Measurements from ENCODE around the gene CSNK1A1L.

The CSNK1A1L gene

GRCh38 chr13:37106642-37107041 is 1.2 kb upstream of the CSNK1A1L start:
- DNase-seq = no peak

- DNase-seq = no peak
Observed at GRCh38 chr13:37102896-37103295, 2.6 kb downstream of the CSNK1A1L start.

DNA sequence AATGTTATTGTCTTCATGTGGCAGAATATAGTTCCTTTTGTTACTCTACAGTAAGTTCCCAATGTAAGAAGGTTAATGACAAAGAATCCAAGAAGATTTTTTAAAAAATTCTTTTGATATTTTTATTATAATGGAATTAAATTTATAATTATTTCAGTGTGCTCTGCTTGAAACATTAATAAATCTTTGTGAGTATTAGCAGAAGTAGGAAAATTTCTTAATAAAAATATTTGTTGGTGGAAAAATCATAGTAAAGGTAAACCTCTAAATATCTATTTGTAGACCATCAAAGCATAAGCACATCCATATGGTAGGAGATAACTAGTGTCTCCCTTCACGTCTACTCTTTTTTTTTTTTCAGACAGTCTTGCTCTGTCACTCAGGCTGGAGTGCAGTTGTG is 4.3 kb downstream of the CSNK1A1L start:
- DNase-seq = no peak

GRCh38 chr13:37100731-37101130 is 4.7 kb downstream of the CSNK1A1L start:
- no peak for DNase-seq

DNA sequence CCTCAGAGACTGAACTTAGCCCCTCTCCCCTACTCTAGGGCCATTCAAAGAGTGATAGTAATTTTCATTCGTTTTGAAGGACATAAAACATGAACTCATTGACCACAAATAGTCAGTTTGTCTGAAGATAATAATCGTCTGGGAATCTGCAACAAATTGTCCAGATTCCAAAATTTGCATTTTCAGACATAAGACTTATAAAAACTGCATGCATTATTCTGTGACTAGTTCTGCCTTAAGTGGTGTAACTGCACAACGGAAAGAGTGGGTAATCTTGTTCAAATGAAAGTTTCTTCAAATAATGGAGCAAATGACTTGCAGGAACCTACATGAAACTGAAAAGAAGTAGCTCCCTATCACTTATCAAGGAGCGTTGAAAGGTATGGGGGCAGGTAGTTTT is 8.4 kb downstream of the CSNK1A1L start:
- DNase-seq = peak; percentile 75

GRCh38 chr13:37094840-37095239 is 10.6 kb downstream of the CSNK1A1L start:
- no peak for DNase-seq

- DNase-seq = no peak
Observed at GRCh38 chr13:37094099-37094498, 11.4 kb downstream of the CSNK1A1L start.

- DNase-seq = no peak
Observed at GRCh38 chr13:37091835-37092234, 13.6 kb downstream of the CSNK1A1L start.

DNA sequence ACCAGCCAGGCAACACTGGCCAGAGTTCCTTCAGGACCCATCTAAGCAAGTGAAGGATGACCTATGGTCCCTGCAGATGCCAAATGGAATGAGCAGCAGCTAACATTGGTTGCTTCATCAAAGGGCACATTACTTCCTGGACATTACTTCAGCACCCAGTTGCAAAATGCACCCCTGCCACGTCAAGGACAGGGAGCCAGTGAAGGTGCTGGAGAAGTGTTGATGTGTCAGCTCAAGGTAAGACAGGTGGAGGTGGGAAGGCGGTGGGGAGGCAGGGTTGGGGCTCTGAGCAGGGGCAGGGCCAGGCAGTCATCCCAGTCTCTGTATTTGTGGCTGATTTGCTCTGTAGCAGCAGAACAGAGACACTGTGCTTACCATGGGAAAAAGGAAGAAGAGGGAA is 14.6 kb downstream of the CSNK1A1L start:
- DNase-seq = no peak

GRCh38 chr13:37089495-37089894 is 16.0 kb downstream of the CSNK1A1L start:
- DNase-seq = no peak

DNA sequence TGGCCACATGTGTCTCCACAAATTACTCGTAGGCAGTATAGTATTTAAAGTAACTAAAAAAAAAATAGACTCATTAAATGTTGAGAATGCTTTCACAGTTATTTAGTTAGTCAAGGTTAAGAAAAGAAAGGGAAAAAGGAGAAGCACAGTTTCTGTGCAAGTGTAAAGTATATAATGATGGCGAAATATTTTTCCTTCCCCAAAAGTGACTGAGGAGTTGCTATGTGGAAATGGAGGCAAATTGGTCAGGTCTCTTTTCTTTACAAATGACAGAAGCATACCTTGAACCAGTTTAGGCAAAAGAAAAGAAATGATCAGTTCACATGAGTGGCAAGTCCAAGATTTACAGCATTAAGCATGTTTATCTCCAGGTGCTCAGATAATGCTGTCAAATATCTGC is 18.0 kb downstream of the CSNK1A1L start:
- no peak for DNase-seq

DNA sequence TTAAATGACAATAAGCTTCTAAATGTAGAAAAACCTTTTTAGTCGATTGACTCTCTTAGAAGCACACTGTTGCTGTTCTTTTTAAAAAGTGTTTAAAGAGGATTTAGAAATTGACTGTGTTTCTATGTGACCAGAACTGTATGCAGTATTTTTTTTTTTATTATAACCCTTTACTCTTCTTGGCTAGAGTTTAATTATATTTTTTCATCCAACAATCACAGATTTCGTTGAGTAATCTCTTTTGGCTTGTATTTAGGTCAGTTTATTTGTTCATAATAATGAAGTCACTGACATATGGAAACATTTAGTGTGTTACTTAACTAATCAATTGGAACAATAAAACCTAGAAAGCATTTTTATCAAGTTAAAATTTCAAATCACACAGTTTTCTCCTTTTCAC is 19.9 kb downstream of the CSNK1A1L start:
- DNase-seq = no peak

DNA sequence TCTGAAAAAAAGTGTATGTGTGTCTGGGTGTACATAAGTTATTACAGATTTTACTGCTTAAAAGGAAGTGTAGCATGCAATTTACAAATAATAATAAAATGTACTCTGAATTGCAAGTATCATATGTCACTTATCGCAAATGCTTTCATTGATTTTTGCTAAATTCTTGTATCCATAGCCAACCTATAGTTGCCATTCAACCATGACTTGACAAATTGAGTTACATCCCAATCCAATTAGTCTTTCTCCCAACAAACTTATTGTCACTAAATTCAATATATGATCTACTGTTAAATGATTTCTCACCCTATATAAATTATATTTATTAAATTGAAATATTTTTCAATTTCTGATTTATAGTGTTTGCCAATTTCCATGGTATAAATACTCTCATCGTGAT is 28.6 kb downstream of the CSNK1A1L start:
- no peak for DNase-seq

GRCh38 chr13:37075164-37075563 is 30.3 kb downstream of the CSNK1A1L start:
- no peak for DNase-seq

DNA sequence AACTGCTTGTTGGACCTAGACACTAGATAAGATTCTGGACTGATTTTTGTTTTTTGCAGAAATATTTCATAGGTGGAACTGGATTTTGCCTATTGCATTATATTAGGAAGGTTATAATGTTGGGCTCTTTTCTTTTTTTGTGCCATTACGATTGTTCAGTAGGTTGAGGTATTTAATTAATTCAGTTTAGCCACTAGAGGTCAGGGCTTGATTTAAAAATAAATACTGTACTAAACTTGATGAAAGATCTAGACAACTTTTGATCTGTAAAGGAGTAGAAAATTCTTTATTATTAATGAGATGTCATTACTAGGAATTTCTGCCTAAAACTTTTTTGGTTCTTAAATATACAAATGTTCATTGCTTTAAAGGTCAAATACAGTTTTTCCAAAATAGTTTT is 30.8 kb downstream of the CSNK1A1L start:
- DNase-seq = peak; percentile 63

- DNase-seq = no peak
Observed at GRCh38 chr13:37072024-37072423, 33.4 kb downstream of the CSNK1A1L start.

DNA sequence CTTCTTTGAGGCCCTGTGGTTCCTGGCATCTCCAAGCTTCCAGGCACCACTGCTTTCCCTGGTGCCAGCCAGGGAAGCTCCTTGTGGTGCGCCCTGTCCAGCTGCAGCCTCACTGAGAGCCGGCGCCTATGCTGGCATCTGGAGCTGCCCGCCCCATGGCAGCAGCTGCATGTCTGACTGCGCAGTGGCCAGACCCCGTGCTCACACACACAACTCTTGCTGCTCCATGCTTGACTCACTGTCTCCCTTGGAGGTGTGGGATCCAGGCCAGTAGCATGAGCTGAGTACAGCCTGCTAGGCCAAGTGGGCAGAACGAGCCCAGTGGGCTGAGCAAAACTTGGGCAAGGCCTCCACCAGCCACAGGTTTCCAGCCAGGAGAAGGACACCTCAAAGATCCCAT is 34.5 kb downstream of the CSNK1A1L start:
- peak; percentile 5 for DNase-seq

DNA sequence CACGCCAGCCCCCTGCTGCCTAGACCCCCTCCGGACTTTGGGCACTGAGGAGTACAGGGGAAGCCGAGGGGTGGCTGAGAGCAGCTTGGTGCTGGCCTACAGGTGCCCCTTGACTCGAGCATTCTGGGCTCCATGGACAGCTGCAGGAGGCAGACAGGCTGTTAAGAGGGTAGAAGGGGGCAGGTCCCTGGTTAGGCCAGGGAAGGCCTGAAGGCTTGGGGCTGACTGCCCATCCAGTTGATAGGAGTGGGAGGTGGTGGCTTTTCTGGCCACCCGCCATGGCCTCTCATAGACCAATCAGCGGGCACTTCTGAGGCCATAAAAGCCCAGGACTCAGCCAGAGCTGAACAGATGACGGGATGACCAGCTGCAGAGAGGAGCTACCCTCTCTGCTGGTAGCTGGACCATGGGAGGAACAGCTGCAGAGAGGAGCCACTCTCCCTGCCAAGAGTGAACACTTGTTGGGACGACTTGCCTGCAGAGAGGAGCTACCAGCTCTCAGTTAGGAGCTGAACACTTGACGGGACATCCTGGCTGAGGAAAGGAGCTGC is 35.2 kb downstream of the CSNK1A1L start:
- no peak for DNase-seq

DNA sequence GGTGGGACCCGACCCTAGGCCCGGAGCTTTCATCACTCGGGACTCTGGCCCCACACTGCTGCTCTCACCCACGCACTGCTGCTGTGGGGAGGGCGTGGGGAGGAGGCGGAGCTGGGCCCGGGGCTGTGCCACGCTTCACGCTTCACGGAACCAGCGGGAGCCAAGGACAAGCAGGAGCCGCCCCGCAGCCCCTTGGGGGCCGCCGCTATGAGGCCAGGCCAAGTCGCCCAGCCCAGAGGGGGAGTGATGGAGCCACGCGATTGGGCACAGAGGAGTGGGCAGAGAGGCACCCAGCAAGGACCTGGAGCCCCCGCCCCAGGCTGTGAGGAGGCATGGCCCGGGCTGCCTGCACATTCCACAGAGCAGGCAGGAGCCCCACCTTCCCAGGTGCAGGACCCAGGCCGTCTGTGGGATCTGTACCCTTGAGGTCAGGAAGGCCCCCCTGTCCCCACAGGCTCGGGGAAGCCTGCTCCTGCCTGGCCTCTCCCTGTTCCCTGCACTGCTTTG is 35.8 kb downstream of the CSNK1A1L start:
- no peak for DNase-seq

DNA sequence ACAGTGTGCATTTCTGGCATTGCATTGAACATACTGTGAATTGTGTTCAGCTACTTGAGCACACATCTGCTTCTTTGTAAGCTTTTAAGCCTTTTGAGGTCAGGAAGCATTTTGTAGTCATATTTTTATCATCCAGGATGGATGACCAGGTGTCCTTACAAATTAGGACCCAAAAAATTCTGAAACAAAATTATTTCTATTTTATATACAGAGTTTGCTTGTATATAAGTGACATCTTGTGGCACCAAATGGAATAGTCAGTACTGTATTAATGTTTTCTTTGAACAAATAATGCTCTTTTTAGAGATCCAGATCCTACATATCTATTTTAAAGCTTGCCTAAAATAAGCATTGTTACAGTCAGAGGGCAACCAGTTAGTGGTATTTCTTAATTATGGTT is 36.5 kb downstream of the CSNK1A1L start:
- DNase-seq = peak; percentile 20

- no peak for DNase-seq
Observed at GRCh38 chr13:37067874-37068273, 37.6 kb downstream of the CSNK1A1L start.

- no peak for DNase-seq
Observed at GRCh38 chr13:37065890-37066526, 39.5 kb downstream of the CSNK1A1L start.

DNA sequence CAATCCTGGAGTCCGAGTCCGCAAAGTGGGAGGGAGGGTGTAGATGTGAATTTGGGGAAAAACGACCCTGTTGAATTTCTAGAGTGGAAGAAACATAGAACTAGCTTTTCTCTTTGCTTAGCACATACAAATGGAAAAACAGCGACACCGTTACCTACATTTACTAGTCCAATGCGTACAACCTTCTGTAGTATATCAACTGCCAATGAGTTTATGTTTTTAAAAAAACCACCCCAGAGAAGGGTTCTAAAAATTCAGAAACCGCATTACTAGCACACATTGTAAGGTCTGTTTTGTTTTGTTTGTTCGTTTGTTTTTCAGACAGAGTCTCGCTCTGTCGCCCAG is 45.6 kb downstream of the CSNK1A1L start:
- DNase-seq = no peak

DNA sequence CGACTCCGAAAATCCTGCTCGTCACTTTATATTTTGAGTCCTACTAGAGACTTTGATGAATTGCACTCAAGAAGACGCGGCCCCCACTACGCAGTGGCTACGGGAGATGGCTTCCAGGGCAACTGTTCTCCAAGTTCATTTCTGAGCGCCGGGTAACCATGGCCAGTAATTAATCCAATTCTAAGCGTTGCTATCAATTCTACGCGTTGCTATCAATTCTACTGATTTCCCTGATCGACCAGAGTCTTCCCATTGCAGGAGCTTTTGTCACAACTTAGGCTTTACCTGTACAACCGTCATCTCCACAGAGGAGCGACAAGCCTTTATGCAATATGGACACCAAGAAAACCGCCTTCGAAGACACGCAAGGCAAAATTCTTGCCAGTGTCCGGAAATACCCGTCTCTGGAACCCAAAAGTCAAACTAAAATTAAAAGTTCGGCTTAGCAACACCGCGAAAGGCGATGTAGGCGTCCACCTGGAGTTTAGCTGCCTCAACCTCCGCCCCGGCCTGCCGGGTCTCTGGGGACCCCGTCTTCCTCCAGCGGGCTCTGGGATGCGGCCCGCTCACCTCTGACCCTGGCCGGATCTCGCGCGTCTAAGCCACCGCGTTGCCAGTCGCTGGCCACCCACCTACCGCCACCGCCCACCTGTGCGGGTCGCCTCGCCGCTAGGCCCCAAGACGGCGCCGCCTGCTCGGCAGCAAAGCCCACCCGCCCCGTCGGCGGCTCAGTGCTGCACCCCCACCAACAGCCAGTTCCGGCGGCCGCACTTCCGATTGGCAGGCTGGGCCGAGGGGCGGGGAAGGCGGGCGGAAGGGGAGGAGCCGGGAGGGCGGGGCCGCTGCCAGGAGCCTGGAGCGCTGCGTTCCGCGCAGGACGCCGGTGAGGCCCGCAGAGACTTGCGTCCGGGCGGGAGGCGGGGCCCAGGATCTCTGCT is 46.3 kb downstream of the CSNK1A1L start, which contains the start of gene SUPT20H:
TSS of gene SUPT20H (minus strand) at position 779 of the 938 bp plus-strand sequence. CDS start 8,198 bp downstream, outside the sequence.
- DNase-seq = peak; percentile 91

Data from fibroblast of skin of scalp (primary cell).